Measurements from ENCODE around the gene MLXIP.

Gene MLXIP

DNA sequence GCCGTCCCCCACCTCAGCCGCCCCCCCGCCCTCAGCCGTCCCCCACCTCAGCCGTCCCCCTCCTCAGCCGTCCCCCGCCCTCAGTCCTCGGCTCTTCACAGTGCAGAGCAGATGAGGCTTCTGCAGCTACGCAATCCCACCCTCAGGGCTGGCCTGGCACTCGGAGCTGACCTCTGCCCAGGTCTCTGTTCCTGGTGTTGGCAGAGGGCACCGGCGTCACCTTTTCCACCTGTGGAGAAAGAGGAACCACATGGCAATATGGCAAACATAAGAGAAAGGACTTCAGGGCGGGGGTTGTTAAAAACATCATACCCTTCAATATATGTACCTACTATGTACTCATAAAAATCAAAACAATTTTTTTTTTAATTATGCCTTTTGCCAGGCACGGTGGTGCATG is 45.8 kb downstream of the MLXIP start:
- DNase-seq (ENCODE audit: low read depth in 1 of 2, low spot score in 1 of 2) = no peak

DNA sequence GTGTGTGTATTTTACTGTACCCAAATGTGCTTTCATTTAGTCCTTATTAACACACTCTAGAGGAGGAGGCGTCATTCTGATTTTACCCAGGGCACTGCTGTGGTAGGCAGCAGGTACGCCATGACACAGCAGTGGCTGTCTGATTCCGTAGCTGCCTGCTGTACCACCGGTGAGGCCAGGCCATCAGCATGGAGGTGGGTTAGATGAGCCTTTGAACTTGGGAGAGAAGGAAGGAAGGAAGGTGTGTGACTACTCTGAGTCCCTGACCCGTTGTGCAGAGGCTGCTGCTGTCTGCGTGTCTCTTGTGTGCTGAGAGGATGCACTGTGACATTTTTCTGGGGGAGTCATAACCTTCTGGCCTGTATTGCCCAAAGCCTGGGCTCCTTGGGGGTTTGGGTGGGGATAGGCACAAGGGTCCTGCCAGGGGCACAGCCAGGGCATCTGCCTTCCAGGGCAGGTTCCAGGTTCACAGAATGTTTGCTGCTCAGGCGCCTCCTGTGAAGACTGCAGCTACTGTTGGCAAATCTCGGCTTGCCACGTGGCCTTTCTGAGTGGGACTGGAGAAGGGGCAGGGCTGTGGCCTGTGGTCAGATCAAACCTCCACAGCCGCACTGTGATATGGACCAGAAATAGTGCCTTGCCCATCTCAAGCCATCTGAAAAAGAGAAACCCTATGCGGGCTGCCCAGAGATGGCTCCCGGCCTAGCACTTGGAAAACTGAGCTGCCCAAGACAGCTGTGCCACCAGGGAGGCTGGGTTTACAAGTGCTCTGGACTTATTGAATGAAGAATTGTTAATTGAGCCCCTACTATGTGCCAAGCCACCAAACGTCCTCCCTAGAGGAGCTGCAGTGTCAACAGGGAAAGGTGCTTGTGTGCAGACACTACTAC is 47.1 kb downstream of the MLXIP start:
- DNase-seq (ENCODE audit: low read depth in 1 of 2, low spot score in 1 of 2) = no peak

DNA sequence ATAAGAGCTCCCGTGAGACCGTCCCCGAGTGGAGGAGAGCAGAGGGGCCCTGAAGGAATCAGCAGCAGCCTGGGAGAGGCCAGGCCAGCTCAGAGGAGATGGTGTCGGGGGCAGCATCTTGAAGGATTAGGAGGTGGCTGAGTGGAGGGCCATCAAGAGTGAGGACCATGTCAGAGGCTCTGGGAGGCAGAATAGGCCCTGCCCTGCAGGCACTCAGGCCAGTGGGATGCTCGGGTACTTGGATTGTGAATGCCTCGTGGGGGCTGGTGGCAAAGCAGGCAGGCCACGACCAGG is 47.7 kb downstream of the MLXIP start:
- no peak for DNase-seq (ENCODE audit: low read depth in 1 of 2, low spot score in 1 of 2)

DNA sequence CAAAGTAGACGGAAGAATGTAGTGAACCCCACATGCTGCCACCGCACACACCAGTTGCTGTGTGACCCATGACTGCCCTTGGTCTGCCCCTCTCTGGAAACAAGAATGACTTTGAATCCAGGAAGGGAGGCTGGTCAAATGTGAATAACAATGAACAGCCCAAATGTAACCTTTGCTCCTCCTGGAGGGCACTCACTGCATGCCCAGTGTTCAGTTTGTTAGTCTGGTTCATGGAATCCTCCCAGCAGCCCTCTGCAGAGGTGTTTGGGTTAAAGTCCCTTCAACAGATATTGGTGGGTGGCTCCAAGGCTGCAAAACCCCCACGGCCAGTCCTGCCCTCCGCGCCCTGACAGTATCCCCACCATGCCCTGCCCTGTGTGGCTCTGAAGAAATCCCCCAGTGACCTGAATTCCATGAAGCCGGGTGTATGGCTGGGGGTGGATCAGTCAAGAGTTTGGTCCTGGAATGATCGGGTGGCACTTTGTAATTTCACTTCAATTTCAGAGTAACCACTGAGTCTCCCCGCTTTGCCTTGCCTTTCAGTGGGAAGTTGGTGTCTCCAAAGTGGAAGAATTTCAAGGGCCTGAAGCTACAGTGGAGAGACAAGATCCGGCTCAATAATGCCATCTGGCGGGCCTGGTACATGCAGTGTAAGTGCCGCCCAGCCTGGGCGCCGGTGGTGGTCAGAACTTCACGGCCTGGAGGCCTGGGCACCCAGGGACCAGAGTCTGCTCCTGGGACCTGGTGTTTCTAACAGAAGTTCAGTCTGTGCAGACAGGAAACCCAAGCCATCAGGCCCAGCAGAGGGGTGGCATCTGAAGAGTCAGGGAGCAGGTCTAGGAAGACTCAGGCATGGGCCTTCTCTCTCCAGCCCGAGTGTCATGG is 48.4 kb downstream of the MLXIP start:
- DNase-seq (ENCODE audit: low read depth in 1 of 2, low spot score in 1 of 2) = no peak

DNA sequence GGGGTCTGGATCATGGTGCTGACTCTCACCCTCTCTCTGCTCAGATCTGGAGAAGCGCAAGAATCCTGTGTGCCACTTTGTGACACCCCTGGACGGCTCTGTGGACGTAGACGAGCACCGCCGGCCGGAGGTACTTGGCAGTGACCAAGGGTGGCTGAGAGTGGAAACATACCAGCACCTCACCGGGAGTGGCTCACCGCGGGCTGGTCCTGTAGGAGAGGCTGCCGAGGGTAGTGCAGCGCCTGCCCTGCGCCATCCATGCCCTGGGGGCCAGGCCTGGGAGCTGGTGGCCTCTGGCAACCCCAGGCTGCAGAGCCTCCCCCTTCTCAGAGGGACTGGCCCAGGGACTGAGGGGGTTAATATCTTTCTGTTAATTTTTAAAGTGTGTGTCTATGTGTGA is 49.3 kb downstream of the MLXIP start:
- no peak for DNase-seq (ENCODE audit: low read depth in 1 of 2, low spot score in 1 of 2)

DNA sequence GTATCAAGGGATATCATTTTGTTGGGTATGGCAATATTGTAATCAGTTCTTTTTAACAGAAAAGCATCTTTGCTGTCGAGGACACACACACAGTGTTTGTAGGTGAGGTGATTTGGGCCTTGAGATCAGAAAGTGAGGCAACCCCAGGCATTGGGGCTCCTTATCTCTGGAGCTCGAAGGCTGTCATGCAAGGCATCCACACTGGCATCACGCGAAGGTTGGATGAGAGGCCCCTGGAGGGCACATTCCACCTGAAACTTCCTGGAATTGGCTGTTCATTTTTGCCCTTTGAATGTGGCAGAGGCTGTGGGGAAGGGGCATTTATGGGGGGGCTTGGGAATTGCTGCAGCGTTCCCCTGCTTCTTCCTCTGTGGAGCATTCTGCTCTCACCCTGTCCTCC is 49.9 kb downstream of the MLXIP start:
- DNase-seq (ENCODE audit: low read depth in 1 of 2, low spot score in 1 of 2) = no peak

DNA sequence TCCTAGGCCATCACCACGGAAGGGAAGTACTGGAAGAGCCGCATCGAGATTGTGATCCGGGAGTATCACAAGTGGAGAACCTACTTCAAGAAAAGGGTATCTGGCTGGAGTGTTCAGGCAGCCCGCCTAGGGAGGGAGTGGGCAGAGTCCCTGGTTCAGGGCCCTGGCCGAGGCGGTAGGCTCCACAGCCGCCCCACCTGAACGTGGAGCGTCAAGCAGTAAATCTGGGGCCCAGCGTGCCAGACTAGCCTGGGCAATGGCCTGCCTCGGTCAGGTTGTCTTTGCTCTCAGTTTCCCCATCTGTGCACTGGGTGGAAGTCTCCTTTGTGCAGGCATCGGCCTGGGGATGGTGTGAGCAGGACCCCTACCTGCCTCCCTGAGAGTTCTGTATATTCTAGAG is 50.6 kb downstream of the MLXIP start:
- no peak for DNase-seq (ENCODE audit: low read depth in 1 of 2, low spot score in 1 of 2)

DNA sequence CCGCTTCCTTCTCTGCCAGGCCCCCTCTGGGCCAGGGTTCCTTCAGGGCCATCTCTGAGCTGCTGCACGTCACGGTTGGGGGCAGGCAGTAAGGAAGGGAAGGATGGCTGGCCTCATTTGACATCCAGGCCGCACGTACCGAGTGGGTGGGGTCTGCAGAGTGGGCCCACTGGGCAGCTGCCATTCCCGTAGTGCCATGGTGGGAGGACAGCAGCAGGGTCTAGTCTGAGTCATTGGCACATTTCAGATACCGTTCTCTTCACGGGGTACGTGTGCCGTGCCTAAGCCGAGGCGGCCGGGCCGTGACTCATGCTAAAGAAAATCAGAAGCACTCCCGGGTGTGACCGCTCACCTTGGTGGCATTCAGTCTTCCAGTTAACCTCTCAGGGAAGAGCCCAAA is 51.6 kb downstream of the MLXIP start:
- no peak for DNase-seq (ENCODE audit: low read depth in 1 of 2, low spot score in 1 of 2)

DNA sequence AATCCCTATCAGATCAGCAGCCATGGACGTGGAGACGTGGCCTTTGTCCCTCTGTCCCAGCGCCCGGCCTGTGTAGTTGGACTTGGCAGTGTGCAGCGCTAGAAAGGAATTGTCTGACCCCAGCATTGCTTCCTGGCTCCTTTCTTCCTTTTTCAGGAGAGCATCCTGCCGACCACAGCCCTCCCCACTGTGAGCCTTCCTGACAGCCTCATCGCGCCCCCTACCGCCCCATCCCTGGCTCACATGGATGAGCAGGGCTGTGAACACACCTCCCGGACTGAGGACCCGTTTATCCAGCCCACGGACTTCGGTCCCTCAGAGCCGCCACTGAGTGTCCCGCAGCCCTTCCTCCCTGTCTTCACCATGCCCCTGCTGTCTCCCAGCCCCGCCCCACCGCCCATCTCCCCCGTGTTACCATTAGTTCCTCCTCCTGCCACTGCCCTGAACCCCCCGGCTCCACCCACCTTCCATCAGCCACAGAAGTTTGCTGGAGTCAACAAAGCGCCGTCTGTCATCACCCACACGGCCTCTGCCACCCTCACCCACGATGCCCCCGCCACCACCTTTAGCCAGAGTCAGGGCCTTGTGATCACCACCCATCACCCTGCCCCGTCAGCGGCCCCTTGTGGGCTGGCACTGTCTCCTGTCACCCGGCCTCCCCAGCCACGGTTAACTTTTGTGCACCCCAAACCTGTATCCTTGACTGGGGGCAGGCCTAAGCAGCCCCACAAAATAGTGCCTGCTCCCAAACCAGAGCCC is 54.8 kb downstream of the MLXIP start:
- DNase-seq (ENCODE audit: low read depth in 1 of 2, low spot score in 1 of 2) = no peak

DNA sequence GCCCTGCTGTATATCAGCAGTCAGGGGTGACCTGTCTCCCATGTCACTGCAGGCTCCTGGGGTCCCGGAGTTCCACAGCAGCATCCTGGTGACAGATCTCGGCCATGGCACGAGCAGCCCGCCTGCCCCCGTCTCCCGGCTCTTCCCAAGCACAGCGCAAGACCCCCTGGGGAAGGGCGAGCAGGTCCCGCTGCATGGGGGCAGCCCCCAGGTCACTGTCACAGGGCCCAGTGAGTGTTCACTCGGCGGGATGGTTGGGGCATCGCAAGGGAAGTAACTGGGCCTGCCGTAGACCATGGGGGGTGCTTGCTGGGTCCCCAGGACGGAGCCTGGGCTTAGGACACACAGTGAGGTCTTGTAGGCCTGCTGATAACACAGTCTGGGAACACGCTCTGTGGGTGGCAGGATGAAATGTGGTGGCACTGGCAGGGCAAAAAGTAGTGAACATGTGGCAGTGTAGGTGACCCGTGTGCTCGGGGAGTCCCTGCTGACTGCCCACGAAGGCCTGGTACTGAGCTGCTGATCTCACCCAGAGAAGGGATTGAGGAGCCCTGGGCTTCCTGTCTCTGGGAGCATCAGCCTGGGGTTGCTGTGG is 57.0 kb downstream of the MLXIP start:
- DNase-seq (ENCODE audit: low read depth in 1 of 2, low spot score in 1 of 2) = no peak

DNA sequence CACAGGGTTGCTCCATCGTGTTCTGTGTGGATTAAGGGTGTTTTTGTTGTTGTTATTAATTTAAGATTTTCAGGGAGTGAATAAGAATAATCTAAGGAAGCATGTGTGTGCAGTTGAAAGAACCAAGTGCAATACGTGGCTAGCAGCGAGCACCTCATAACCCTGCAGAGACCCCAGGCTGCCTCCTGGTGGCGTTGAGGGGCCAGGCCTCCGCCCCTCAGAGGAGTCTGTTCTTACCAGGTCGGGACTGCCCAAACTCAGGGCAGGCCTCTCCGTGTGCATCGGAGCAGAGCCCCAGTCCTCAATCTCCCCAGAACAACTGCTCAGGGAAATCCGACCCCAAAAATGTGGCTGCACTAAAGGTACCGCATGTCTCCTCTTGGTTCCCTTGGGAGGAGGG is 58.7 kb downstream of the MLXIP start:
- no peak for DNase-seq (ENCODE audit: low read depth in 1 of 2, low spot score in 1 of 2)

DNA sequence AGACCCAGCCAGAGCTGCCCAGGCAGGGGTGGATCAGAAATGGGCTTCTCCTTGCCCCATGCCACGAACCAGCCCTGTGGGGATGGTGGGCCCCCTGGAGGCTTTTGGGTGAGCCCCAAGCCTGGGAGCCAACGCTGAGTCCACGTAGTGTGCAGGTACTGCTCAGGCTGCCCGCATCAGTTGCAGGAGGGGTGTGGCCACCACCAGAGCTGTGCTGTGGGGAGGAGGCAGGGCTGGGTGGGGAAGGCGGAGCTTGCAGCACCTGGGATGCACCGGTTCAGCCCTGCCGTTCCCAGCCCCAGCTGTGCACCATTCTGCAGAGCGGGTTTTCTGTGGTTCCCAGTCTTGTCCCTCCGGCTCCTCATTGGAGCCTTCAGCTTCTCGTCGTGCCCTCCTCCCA is 59.1 kb downstream of the MLXIP start:
- DNase-seq (ENCODE audit: low read depth in 1 of 2, low spot score in 1 of 2) = no peak

DNA sequence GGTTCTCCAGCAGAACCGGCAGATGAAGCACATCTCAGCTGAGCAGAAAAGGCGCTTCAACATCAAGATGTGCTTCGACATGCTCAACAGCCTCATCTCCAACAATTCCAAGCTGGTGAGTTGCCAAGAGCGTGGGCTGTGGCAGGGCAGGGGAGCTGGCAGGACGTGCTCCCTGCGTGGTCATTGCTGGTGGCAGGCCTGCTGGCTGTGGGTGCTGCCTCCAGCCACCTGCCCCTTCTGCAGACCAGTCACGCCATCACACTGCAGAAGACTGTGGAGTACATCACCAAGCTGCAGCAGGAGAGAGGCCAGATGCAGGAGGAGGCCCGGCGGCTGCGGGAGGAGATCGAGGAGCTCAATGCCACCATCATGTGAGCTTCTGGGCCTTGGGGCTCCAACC is 59.6 kb downstream of the MLXIP start:
- DNase-seq (ENCODE audit: low read depth in 1 of 2, low spot score in 1 of 2) = no peak

DNA sequence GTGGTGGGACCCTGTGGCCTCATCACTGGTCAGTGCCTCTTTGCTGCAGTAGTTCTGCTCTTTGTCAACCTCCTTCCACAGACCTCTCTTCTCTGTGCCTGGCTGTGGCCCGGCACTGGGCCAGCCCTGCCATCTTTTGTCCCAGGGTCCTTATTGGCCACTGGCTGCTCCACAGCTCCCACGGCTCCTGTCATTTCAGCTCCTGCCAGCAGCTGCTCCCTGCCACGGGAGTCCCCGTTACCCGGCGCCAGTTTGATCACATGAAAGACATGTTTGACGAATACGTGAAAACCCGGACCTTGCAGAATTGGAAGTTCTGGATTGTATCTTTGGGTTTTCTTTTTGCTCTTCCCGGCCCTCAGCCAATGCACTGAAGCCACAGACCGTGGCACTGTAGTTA is 60.1 kb downstream of the MLXIP start:
- DNase-seq (ENCODE audit: low read depth in 1 of 2, low spot score in 1 of 2) = no peak

DNA sequence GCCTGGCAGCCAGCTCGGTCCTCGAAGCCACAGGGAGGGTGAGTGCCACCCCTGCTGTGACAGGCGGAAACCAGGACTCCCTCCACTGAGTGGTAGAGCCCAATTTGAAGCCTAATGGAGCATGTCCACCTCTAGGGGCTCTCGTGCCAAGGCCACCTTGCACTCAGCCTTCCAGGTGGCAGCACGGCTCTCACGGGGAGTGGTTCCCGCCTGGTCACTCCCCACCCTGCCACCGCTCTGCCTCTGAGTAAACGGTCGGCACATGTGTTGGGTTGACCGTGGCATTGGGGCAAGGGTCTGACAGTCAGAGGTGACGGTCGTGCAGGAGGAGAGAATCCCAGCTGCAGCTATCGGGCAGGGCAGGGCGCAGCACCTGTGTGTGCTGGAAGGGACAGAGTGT is 60.7 kb downstream of the MLXIP start:
- no peak for DNase-seq (ENCODE audit: low read depth in 1 of 2, low spot score in 1 of 2)

DNA sequence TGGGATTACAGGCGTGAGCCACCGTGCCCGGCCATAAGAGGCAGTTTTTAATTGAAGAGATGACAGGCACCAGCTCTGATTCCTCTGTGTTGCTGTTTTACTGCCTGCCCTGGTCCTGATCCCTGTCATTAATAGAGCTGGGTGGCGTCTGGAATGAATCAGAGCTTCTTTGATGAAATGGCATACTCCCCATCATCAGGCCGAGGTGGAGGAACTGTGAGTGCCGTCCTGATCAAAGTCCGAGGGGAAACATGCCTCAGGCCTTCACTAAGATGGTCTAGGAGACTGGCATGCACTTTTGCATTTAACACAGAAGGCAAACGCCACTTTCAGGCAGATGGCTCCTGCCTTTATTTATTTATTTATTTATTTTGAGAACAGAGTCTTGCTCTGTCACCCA is 61.4 kb downstream of the MLXIP start:
- DNase-seq (ENCODE audit: low read depth in 1 of 2, low spot score in 1 of 2) = no peak

DNA sequence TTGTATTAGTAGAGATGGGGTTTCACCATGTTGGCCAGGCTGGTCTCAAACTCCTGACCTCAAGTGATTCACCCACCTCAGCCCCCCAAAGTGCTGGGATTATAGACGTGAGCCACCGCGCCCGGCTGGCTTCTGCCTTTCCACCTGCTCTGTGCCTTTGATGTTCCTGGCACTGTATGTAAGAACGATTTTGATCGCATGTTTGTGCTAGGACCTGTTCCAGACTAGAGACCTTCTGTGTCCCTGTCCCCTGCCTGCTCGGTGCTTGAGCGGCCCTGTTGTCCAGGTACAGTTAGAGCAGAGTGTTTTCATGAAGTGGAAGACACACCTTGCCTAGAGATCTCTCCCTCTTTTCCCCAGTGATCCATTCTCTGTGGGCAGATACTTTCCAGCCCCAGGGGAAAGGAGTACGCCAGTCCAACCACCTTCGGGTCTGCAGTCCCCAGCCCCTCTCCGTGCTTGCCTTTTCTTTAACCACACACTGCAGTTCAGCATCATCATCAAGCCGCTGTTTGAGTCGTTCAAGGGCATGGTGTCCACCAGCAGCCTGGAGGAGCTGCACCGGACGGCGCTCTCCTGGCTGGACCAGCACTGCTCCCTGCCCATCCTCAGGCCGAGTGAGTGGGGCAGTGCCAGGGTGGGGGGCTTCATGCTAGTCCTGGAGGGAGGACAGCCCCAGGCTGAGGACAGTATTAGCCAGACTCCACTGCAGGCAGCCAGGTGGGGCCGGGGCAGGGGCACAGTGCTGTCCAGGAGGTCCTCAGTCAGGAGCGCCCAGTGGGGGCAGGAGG is 62.1 kb downstream of the MLXIP start:
- DNase-seq (ENCODE audit: low read depth in 1 of 2, low spot score in 1 of 2) = no peak

DNA sequence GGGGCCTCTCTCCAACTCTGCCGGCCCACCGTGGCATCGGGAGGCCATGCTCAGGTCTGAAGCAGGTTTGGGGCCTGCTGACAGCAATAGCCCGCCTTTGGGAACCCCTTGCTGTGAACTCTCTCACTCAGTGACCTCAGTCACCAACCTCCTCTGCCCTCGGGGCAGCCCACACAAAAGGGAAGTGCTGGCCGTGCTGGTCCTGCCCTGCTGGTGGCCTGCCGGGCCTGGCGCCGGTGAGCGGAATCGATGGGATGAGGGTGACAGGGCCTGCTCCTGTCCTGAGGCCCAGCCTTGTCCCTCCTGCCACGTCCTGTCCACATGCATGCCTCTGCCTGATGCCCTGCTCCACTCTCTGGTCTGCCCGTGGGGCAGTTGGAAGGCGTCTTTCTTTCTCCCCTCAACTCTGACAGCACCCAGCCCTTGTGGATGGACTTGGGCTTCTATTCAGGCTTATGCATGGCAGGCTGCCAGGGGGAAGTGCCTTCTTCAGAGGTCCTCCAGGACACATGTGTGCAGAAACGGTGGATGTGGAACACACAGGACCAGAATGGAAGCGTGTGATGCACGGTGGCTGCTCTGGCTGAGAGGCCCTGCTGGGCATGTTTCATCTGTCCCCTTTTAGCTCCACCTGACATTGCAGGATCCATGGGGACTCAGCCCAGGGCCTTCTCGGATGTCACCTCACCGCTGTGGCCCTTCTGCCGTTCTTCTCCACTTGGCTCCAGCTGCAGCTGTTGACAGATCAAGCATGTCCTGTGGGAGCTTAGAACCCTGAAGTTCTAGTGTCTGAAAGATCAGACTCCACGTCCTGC is 63.6 kb downstream of the MLXIP start:
- no peak for DNase-seq (ENCODE audit: low read depth in 1 of 2, low spot score in 1 of 2)

DNA sequence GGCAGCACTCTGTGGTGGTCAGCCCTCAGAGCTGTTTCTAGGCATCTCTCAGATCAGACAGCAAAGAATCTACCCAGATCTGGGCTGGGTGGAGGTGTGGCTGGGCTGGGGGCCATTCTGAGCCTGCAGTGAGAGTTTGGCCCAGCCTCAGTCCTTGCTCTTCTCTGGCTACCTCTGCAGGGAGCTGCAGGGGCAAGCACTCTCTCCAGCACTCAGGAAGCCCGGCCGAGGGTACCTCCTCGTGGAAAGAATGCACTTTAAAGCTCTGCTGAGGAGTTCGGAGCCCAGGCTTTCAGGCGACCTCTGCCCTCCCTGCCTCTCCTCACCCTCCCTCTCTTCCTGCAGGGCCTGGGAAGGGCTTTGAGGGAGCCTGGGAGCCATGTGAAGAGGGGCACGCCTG is 64.3 kb downstream of the MLXIP start:
- no peak for DNase-seq (ENCODE audit: low read depth in 1 of 2, low spot score in 1 of 2)

DNA sequence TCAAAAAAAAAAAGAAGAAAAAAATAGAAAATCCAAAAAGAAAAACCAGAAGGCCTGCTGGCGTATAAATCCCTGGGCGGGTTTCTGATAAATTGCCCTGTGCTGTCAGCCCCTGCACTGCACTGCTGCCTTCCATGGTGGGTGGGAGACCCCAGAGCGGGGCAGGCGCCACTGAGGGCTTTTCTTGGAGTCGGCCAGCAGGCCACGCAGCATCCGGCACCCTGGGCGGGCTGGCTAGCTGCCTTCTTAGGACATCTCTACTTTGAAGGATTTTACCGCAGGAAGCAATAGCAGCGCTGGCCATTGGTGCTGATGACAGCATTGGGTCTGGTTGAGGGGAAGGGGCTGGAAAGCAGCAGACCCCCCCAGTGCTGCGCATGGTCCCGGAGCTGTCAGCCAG is 66.3 kb downstream of the MLXIP start:
- no peak for DNase-seq (ENCODE audit: low read depth in 1 of 2, low spot score in 1 of 2)

All from activated T-helper 1 cell treated with anti-CD3 and anti-CD28 coated beads, Interleukin-2, amount 50 U/mL, for 16 hours (primary cell).